ENCODE measurements around the gene FAM186B. TPM values are rescaled to one million over a fixed set of nuclear protein-coding genes. Genes with fewer than 3 reads are reported as not detected.
"Not testable (repeated sequence)": the region's sequence is repeated elsewhere in the genome, so short reads cannot be mapped to it uniquely, and the experiment has no call there.

FAM186B gene
- polyA plus RNA-seq, 2 of the 4 experiments (the other 2 are of a cell fraction): 0.04 to 0.08 TPM

DNA sequence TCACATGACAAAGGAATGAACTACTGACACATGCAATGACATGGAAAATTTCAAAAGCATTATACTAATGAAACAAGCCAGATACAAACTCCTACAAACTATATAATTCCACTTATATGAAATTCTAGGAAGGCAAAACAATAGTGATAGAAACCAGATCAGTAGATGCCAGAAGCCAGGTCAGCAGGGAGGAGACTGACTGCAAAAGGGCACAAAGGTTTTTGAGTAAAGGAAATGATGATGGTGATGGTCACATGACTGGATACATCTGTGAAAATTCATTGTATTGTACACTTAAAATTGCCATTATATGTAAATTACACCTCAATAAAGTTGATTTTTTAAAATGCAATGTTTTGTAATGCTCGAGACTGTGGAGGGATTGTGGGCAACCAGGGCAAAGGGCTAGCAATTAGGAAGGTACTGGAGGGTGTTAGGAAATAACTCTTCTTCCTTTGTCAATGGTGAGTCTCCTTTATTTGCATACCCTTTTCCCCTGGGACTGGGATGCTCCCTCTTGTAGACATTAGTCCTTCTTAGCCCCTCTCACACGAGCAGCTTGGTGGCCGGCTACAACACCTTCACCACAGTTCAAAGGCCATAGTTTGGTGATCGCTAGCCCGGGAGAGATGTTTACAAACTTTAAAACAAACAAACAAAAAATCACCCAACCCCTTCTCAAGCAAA lies 11.2 kb upstream of the FAM186B start:
- peaks cover 6% of the 10 kb centered on the region; the same call in 2 of the 3 replicates for H3K9me3 ChIP-seq
- ATAC-seq (no peak), DNase-seq (ENCODE audit: low read depth in 1 of 2, low spot score in 1 of 2) (no peak), FAIRE-seq (no peak)
- peaks cover 3% of the 10 kb centered on the region; the same call in 2 of the 3 replicates for H3K4me1 ChIP-seq
- no peak overlapping the region for H3K4me3 ChIP-seq
- TF ChIP-seq MAZ (IDR thresholded peaks at IDR 0.05; ENCODE audit: borderline replicate concordance, low read depth, low read length) (no peak), CEBPB (IDR thresholded peaks at IDR 0.05) (no peak)
- CTCF ChIA-PET: interaction anchor here (0.7 to 3.1 kb wide), 2 partner anchors 36 to 285 kb away, joined by 3 to 12 read pairs; no protein-coding TSS in a partner anchor
- 53% methylated on average over 5 of the region's 5 CpGs for WGBS (ENCODE audit: missing lambda C conversion rate)
- H3K4me2 ChIP-seq: no peak overlapping the region
- H3K27ac ChIP-seq: no peak overlapping the region
- POLR2A ChIA-PET: no interaction called here

GRCh38 chr12:49615725-49616124 lies 10.3 kb upstream of the FAM186B start:
- peaks cover 10% of the 10 kb centered on the region; the same call in 2 of the 3 replicates for H3K9me3 ChIP-seq
- no peak overlapping the region for H3K4me2 ChIP-seq
- WGBS (ENCODE audit: missing lambda C conversion rate): 74% methylated on average over 7 of the region's 7 CpGs
- ATAC-seq (no peak), FAIRE-seq (no peak), DNase-seq (ENCODE audit: low read depth in 1 of 2, low spot score in 1 of 2) (peak in 1 of 2 experiments; percentile 19)
- TF ChIP-seq FOSL2 (IDR thresholded peaks at IDR 0.05) (no peak), FOSL2 (CRISPR knock-in tag; IDR thresholded peaks at IDR 0.05) (peak; percentile 65), GATA3 (IDR thresholded peaks at IDR 0.05; ENCODE audit: borderline replicate concordance) (peak; percentile 72; the same call in 1 of the 2 replicates), RAD21 (conservative IDR thresholded peaks at IDR 0.05 in 1 of 2, IDR thresholded peaks at IDR 0.05 in 1 of 2) (no peak)
- ChIA-PET POLR2A (no interaction called here), CTCF (interaction anchor here (0.6 to 1.6 kb wide), 3 partner anchors 9 to 102 kb away, joined by 3 to 4 read pairs (median 3); no protein-coding TSS in a partner anchor)
- no peak overlapping the region for H3K27ac ChIP-seq
- H3K4me3 ChIP-seq: no peak overlapping the region
- H3K4me1 ChIP-seq: no peaks in the 10 kb centered on the region

- POLR2A ChIA-PET: interaction anchor here (0.8 kb wide), 1 partner anchor 129 kb away, joined by 3 read pairs; no protein-coding TSS in a partner anchor
- CTCF ChIA-PET: interaction anchor here (0.6 to 1.3 kb wide), 5 partner anchors 11 to 34 kb away, joined by 3 to 5 read pairs (median 3); partner anchors contain the start of gene PRPF40B
- Histone ChIP-seq H3K4me1 (no peaks in the 10 kb centered on the region), H3K27ac (no peak overlapping the region), H3K4me2 (no peak overlapping the region), H3K4me3 (no peak overlapping the region), H3K9me3 (peaks cover 13% of the 10 kb centered on the region; the same call in 2 of the 3 replicates)
- TF ChIP-seq TP53 (CRISPR knock-in tag; IDR thresholded peaks at IDR 0.05): no peak
- no peak for TF ChIP-seq FOSL2 (IDR thresholded peaks at IDR 0.05)
- no peak for TF ChIP-seq FOSL2 (CRISPR knock-in tag; IDR thresholded peaks at IDR 0.05)
- TF ChIP-seq POLR2A (IDR thresholded peaks at IDR 0.05; ENCODE audit: low read length): no peak
- no peak for TF ChIP-seq ZFP36 (IDR thresholded peaks at IDR 0.05; ENCODE audit: borderline replicate concordance, partially characterized antibody)
- TF ChIP-seq HOXB5 (CRISPR knock-in tag; IDR thresholded peaks at IDR 0.05): no peak
- TF ChIP-seq CHD2 (IDR thresholded peaks at IDR 0.05; ENCODE audit: low read length, partially characterized antibody): no peak
- TF ChIP-seq ATOH8 (CRISPR knock-in tag; IDR thresholded peaks at IDR 0.05; ENCODE audit: low read depth): no peak
- no peak for TF ChIP-seq RFX5 (IDR thresholded peaks at IDR 0.05)
- no peak for TF ChIP-seq NFE2L2 (conservative IDR thresholded peaks at IDR 0.05; ENCODE audit: low read length)
- TF ChIP-seq EHF (CRISPR knock-in tag; IDR thresholded peaks at IDR 0.05): no peak
- TF ChIP-seq, protein P1, sequence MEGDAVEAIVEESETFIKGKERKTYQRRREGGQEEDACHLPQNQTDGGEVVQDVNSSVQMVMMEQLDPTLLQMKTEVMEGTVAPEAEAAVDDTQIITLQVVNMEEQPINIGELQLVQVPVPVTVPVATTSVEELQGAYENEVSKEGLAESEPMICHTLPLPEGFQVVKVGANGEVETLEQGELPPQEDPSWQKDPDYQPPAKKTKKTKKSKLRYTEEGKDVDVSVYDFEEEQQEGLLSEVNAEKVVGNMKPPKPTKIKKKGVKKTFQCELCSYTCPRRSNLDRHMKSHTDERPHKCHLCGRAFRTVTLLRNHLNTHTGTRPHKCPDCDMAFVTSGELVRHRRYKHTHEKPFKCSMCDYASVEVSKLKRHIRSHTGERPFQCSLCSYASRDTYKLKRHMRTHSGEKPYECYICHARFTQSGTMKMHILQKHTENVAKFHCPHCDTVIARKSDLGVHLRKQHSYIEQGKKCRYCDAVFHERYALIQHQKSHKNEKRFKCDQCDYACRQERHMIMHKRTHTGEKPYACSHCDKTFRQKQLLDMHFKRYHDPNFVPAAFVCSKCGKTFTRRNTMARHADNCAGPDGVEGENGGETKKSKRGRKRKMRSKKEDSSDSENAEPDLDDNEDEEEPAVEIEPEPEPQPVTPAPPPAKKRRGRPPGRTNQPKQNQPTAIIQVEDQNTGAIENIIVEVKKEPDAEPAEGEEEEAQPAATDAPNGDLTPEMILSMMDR (IDR thresholded peaks at IDR 0.05): no peak
- TF ChIP-seq E2F6 (IDR thresholded peaks at IDR 0.05; ENCODE audit: borderline replicate concordance, low read depth): no peak
- no peak for TF ChIP-seq ZSCAN20 (CRISPR knock-in tag; IDR thresholded peaks at IDR 0.05)
- TF ChIP-seq HOXB13 (CRISPR knock-in tag; IDR thresholded peaks at IDR 0.05; ENCODE audit: low read depth): no peak
- TF ChIP-seq RAD21 (conservative IDR thresholded peaks at IDR 0.05 in 1 of 2, IDR thresholded peaks at IDR 0.05 in 1 of 2): no peak
- TF ChIP-seq HEYL (CRISPR knock-in tag; IDR thresholded peaks at IDR 0.05): no peak
- no peak for TF ChIP-seq FOXS1 (CRISPR knock-in tag; IDR thresholded peaks at IDR 0.05)
- TF ChIP-seq ESRRA (IDR thresholded peaks at IDR 0.05; ENCODE audit: borderline replicate concordance, low read length): no peak
- TF ChIP-seq HMGXB4 (CRISPR knock-in tag; IDR thresholded peaks at IDR 0.05; ENCODE audit: borderline replicate concordance): no peak
- DNase-seq (ENCODE audit: low read depth in 1 of 2, low spot score in 1 of 2) (no peak), ATAC-seq (no peak), FAIRE-seq (no peak)
Measured at GRCh38 chr12:49612210-49612609, 6.8 kb upstream of the FAM186B start.

GRCh38 chr12:49610785-49611184 lies 5.3 kb upstream of the FAM186B start:
- not testable (repeated sequence) for FAIRE-seq
- CTCF ChIA-PET: interaction anchor here (0.6 to 1.8 kb wide), 6 partner anchors 15 to 1596 kb away, joined by 3 to 4 read pairs (median 3); no protein-coding TSS in a partner anchor

More at GRCh38 chr12:49610785-49611184, 5.3 kb upstream of the FAM186B start:
- H3K4me2 ChIP-seq; POLR2A ChIA-PET; DNase-seq (ENCODE audit: low read depth in 1 of 2, low spot score in 1 of 2); H3K4me1 ChIP-seq; ATAC-seq; H3K4me3 ChIP-seq; H3K9me3 ChIP-seq; H3K27ac ChIP-seq: not testable (repeated sequence)
- 88% methylated on average over 4 of the region's 4 CpGs for WGBS (ENCODE audit: missing lambda C conversion rate)

All from A549 (cell line).